ENCODE data around the gene NR2F2. TPM values are rescaled to one million over a fixed set of nuclear protein-coding genes. Genes with fewer than 3 reads are reported as not detected.
A peak's percentile ranks its signal among the peaks of the same experiment; 100 is the strongest.

Gene NR2F2
- 1.9 TPM for total RNA-seq (ENCODE audit: unreplicated experiment)
- long read RNA-seq, partial matches to known transcripts = 0 of 1 reads
- long read RNA-seq, other reads (novel, unspliced or antisense) = 0 of 1 reads

- peak within 1 kb of the TSS; percentile 28 for H3K27ac Mint-ChIP-seq (ENCODE audit: unreplicated experiment)
- peak within 1 kb of the TSS; percentile 100 for H3K4me3 Mint-ChIP-seq (ENCODE audit: unreplicated experiment)
- peaks cover 17% of the 10 kb centered on the region for H3K9me3 Mint-ChIP-seq (ENCODE audit: unreplicated experiment)
- no peaks in the 10 kb centered on the region for H3K36me3 Mint-ChIP-seq (ENCODE audit: unreplicated experiment)
- peak; percentile 91 for DNase-seq
- H3K4me1 Mint-ChIP-seq (ENCODE audit: low read depth, unreplicated experiment) = peaks cover 9% of the 10 kb centered on the region
- no peak for TF ChIP-seq CTCF (IDR thresholded peaks at IDR 0.05; ENCODE audit: partially characterized antibody, unreplicated experiment)
- H3K27me3 Mint-ChIP-seq (ENCODE audit: unreplicated experiment) = peaks cover 44% of the 10 kb centered on the region
Measured at GRCh38 chr15:96330450-96331143, at the start of gene NR2F2. Gene NR2F2, plus strand, starts transcription at chr15:96330700. Its CDS starts 1,406 bp downstream, at chr15:96332106.

- no peaks in the 10 kb centered on the region for H3K9me3 Mint-ChIP-seq (ENCODE audit: unreplicated experiment)
- no peak overlapping the region for H3K27ac Mint-ChIP-seq (ENCODE audit: unreplicated experiment)
- no peaks in the 10 kb centered on the region for H3K4me1 Mint-ChIP-seq (ENCODE audit: low read depth, unreplicated experiment)
- peaks cover 9% of the 10 kb centered on the region for H3K36me3 Mint-ChIP-seq (ENCODE audit: unreplicated experiment)
- no peak for TF ChIP-seq CTCF (IDR thresholded peaks at IDR 0.05; ENCODE audit: partially characterized antibody, unreplicated experiment)
- no peak overlapping the region for H3K4me3 Mint-ChIP-seq (ENCODE audit: unreplicated experiment)
- H3K27me3 Mint-ChIP-seq (ENCODE audit: unreplicated experiment) = no peaks in the 10 kb centered on the region
- no peak for DNase-seq
Measured at GRCh38 chr15:96285305-96285704, 45.2 kb upstream of the NR2F2 start.

GRCh38 chr15:96285729-96286254, 44.7 kb upstream of the NR2F2 start:
- H3K27me3 Mint-ChIP-seq (ENCODE audit: unreplicated experiment) = no peaks in the 10 kb centered on the region
- H3K36me3 Mint-ChIP-seq (ENCODE audit: unreplicated experiment) = peaks cover 9% of the 10 kb centered on the region
- H3K9me3 Mint-ChIP-seq (ENCODE audit: unreplicated experiment) = no peaks in the 10 kb centered on the region
- DNase-seq = no peak
- H3K4me3 Mint-ChIP-seq (ENCODE audit: unreplicated experiment) = no peak overlapping the region
- no peak overlapping the region for H3K27ac Mint-ChIP-seq (ENCODE audit: unreplicated experiment)
- H3K4me1 Mint-ChIP-seq (ENCODE audit: low read depth, unreplicated experiment) = no peaks in the 10 kb centered on the region
- TF ChIP-seq CTCF (IDR thresholded peaks at IDR 0.05; ENCODE audit: partially characterized antibody, unreplicated experiment) = no peak

- no peak overlapping the region for H3K27ac Mint-ChIP-seq (ENCODE audit: unreplicated experiment)
- no peaks in the 10 kb centered on the region for H3K4me1 Mint-ChIP-seq (ENCODE audit: low read depth, unreplicated experiment)
- no peak for TF ChIP-seq CTCF (IDR thresholded peaks at IDR 0.05; ENCODE audit: partially characterized antibody, unreplicated experiment)
- no peaks in the 10 kb centered on the region for H3K9me3 Mint-ChIP-seq (ENCODE audit: unreplicated experiment)
- H3K36me3 Mint-ChIP-seq (ENCODE audit: unreplicated experiment) = no peaks in the 10 kb centered on the region
- H3K27me3 Mint-ChIP-seq (ENCODE audit: unreplicated experiment) = no peaks in the 10 kb centered on the region
- DNase-seq = no peak
- no peak overlapping the region for H3K4me3 Mint-ChIP-seq (ENCODE audit: unreplicated experiment)
Measured at GRCh38 chr15:96290679-96291078, 39.8 kb upstream of the NR2F2 start.

GRCh38 chr15:96292635-96293034, 37.9 kb upstream of the NR2F2 start:
- Mint-ChIP-seq H3K4me1 (ENCODE audit: low read depth, unreplicated experiment) (no peaks in the 10 kb centered on the region), H3K27ac (ENCODE audit: unreplicated experiment) (no peak overlapping the region), H3K27me3 (ENCODE audit: unreplicated experiment) (no peaks in the 10 kb centered on the region), H3K4me3 (ENCODE audit: unreplicated experiment) (no peak overlapping the region), H3K9me3 (ENCODE audit: unreplicated experiment) (no peaks in the 10 kb centered on the region), H3K36me3 (ENCODE audit: unreplicated experiment) (peaks cover 1% of the 10 kb centered on the region)
- DNase-seq = no peak
- TF ChIP-seq CTCF (IDR thresholded peaks at IDR 0.05; ENCODE audit: partially characterized antibody, unreplicated experiment) = no peak

All from glutamatergic neuron (in vitro differentiated cells).